Neural cell (in vitro differentiated cells): ENCODE data around the gene PAPSS2. TPM values are rescaled to one million over a fixed set of nuclear protein-coding genes. Genes with fewer than 3 reads are reported as not detected.

Experiments
- H2AFZ ChIP-seq: fragments of 200-600, 300-800 bp; sonication (generic), shearing (Covaris generic); 2 replicates; pipeline ENCODE4 v1.6.0; 2014; ENCODE audit warnings: low read depth, mild to moderate bottlenecking, antibody characterized with exemption, low read length, moderate library complexity
- H3F3A ChIP-seq: fragments of 200-600 bp; shearing (Covaris generic); 2 replicates; pipeline ENCODE4 v1.6.1; 2016; ENCODE audit warnings: mild to moderate bottlenecking, moderate library complexity, mixed read lengths, antibody characterized with exemption, low read length; ENCODE audit not compliant: insufficient read depth, poor library complexity, severe bottlenecking
- H3K27ac ChIP-seq: fragments of 200-600, 300-800 bp; sonication (generic), shearing (Covaris generic); 2 replicates; pipeline ENCODE4 v1.5.1; 2014; ENCODE audit warnings: mild to moderate bottlenecking, low read length, moderate library complexity
- H3K27me3 ChIP-seq: fragments of 300-800, 200-600 bp; sonication (generic), shearing (Covaris generic); 2 replicates; pipeline ENCODE4 v1.6.0; 2014; ENCODE audit warnings: mild to moderate bottlenecking, low read depth, low read length, moderate library complexity; ENCODE audit not compliant: insufficient read depth
- H3K36me3 ChIP-seq: fragments of 300-800, 200-600 bp; sonication (generic), shearing (Covaris generic); 2 replicates; pipeline ENCODE4 v1.5.1; 2014; ENCODE audit warnings: mild to moderate bottlenecking, antibody characterized with exemption, low read length, moderate library complexity; ENCODE audit not compliant: insufficient read depth
- H3K4me2 ChIP-seq: fragments of 300-800, 200-600 bp; sonication (generic), shearing (Covaris generic); 2 replicates; pipeline ENCODE4 v1.6.0; 2014; ENCODE audit warnings: mild to moderate bottlenecking, low read length
- H3K4me3 ChIP-seq: fragments of 300-800, 200-600 bp; sonication (generic), shearing (Covaris generic); 2 replicates; pipeline ENCODE4 v1.5.1; 2014; ENCODE audit warnings: mild to moderate bottlenecking, low read length, moderate library complexity
- H3K79me2 ChIP-seq: fragments of 200-600 bp; shearing (Covaris generic); replicated peaks from 2 replicates; pipeline ENCODE4 v1.6.0; 2014; ENCODE audit warnings: mild to moderate bottlenecking, low read length, moderate library complexity; ENCODE audit not compliant: insufficient read depth
- H3K9ac ChIP-seq: fragments of 300-800, 200-600 bp; sonication (generic), shearing (Covaris generic); 2 replicates; pipeline ENCODE4 v1.6.1; 2016; ENCODE audit warnings: mild to moderate bottlenecking, low read length, mixed read lengths
- H3K9me2 ChIP-seq: fragments of 200-600 bp; shearing (Covaris generic); 2 replicates; pipeline ENCODE4 v1.6.1; 2016; ENCODE audit warnings: mild to moderate bottlenecking, low read length, mixed read lengths; ENCODE audit not compliant: insufficient read depth
- H3K9me3 ChIP-seq: fragments of 200-600, 300-800 bp; sonication (generic), shearing (Covaris generic); 2 replicates; pipeline ENCODE4 v1.6.1; 2016; ENCODE audit warnings: mild to moderate bottlenecking, mixed run types, low read length, moderate library complexity, mixed read lengths
- H4K20me1 ChIP-seq: fragments of 200-600 bp; shearing (Covaris generic); 2 replicates; pipeline ENCODE4 v1.6.1; 2016; ENCODE audit warnings: mild to moderate bottlenecking, mixed run types; ENCODE audit not compliant: insufficient read depth
- CTCF ChIP-seq: fragments of 450-650 bp; IDR thresholded peaks from 2 replicates; pipeline ENCODE4 v1.5.1; 2014; ENCODE audit warnings: antibody characterized with exemption, mild to moderate bottlenecking, moderate library complexity; ENCODE audit not compliant: poor library complexity, severe bottlenecking
- EP300 ChIP-seq: fragments of 450-650 bp; conservative IDR thresholded peaks from 2 replicates; pipeline ENCODE4 v1.6.1; 2014; ENCODE audit warnings: antibody characterized with exemption, mild to moderate bottlenecking, moderate library complexity; ENCODE audit not compliant: poor library complexity, severe bottlenecking
- EZH2 ChIP-seq: fragments of 200-600, 300-800 bp; shearing (Covaris generic), sonication (generic); IDR thresholded peaks from 2 replicates; pipeline ENCODE4 v1.6.1; 2014; ENCODE audit warnings: antibody characterized with exemption, low read length, borderline replicate concordance, mild to moderate bottlenecking; ENCODE audit not compliant: insufficient read depth, poor library complexity, severe bottlenecking
- MXI1 ChIP-seq: fragments of 450-650 bp; conservative IDR thresholded peaks from 2 replicates; pipeline ENCODE4 v1.6.1; 2014; ENCODE audit warnings: antibody characterized with exemption, mild to moderate bottlenecking; ENCODE audit not compliant: poor library complexity, severe bottlenecking
- POLR2AphosphoS5 ChIP-seq: IDR thresholded peaks from 2 replicates; pipeline ENCODE4 v1.6.1; 2012
- RAD21 ChIP-seq: fragments of 450-650 bp; conservative IDR thresholded peaks from 2 replicates; pipeline ENCODE4 v1.6.1; 2014; ENCODE audit warnings: antibody characterized with exemption, mild to moderate bottlenecking, moderate library complexity
- REST ChIP-seq: IDR thresholded peaks from 2 replicates; pipeline ENCODE4 v1.6.1; 2012; ENCODE audit warnings: borderline replicate concordance
- SMC3 ChIP-seq: fragments of 450-650 bp; conservative IDR thresholded peaks from 2 replicates; pipeline ENCODE4 v1.6.1; 2014; ENCODE audit warnings: antibody characterized with exemption, mild to moderate bottlenecking, moderate library complexity; ENCODE audit not compliant: poor library complexity
- TAF1 ChIP-seq: IDR thresholded peaks from 2 replicates; pipeline ENCODE4 v1.6.1; 2012; ENCODE audit warnings: low read depth
- polyA plus RNA-seq: library from polyadenylated mRNA; depleted of rRNA; stranded (reverse); fragments of >200 nt; gene quantifications from 2 replicates; pipeline ENCODE4 v1.2.3, GENCODE V29; 2014

PAPSS2 gene
- polyA plus RNA-seq, 1 donor from 2014 or later, result 0.24 TPM

GRCh38 chr10:87761153-87761552, 101.5 kb downstream of the PAPSS2 start:
- H3K36me3 ChIP-seq, result peaks cover 5% of the 10 kb centered on the region
- H3K9me3 ChIP-seq, result no peaks in the 10 kb centered on the region
- no peak for TF ChIP-seq POLR2AphosphoS5
- no peak for TF ChIP-seq MXI1
- TF ChIP-seq EP300, result no peak
- TF ChIP-seq TAF1, result no peak
- no peak for TF ChIP-seq REST
- TF ChIP-seq SMC3, result no peak
- no peak for TF ChIP-seq CTCF
- no peak for TF ChIP-seq RAD21
- no peak for TF ChIP-seq EZH2
- no peaks in the 10 kb centered on the region for H3K9me2 ChIP-seq
- H3F3A ChIP-seq, result no peaks in the 10 kb centered on the region
- no peak overlapping the region for H3K9ac ChIP-seq
- no peak overlapping the region for H3K4me2 ChIP-seq
- H3K4me3 ChIP-seq, result no peak overlapping the region
- no peaks in the 10 kb centered on the region for H4K20me1 ChIP-seq
- no peak overlapping the region for H3K27ac ChIP-seq
- H3K27me3 ChIP-seq, result no peaks in the 10 kb centered on the region
- no peaks in the 10 kb centered on the region for H3K79me2 ChIP-seq
- H2AFZ ChIP-seq, result no peak overlapping the region

- Histone ChIP-seq H3K9ac (no peak overlapping the region), H3K4me3 (no peak overlapping the region), H3K79me2 (no peaks in the 10 kb centered on the region), H3F3A (no peaks in the 10 kb centered on the region), H3K4me2 (no peak overlapping the region), H3K27me3 (no peaks in the 10 kb centered on the region), H2AFZ (no peak overlapping the region), H3K9me3 (no peaks in the 10 kb centered on the region), H3K36me3 (peaks cover 7% of the 10 kb centered on the region), H3K9me2 (no peaks in the 10 kb centered on the region), H4K20me1 (no peaks in the 10 kb centered on the region), H3K27ac (no peak overlapping the region)
- TF ChIP-seq RAD21, result no peak
- no peak for TF ChIP-seq CTCF
- no peak for TF ChIP-seq REST
- TF ChIP-seq POLR2AphosphoS5, result no peak
- TF ChIP-seq SMC3, result no peak
- no peak for TF ChIP-seq EZH2
- no peak for TF ChIP-seq TAF1
- no peak for TF ChIP-seq MXI1
- TF ChIP-seq EP300, result no peak
Measured at GRCh38 chr10:87761892-87762291, 102.2 kb downstream of the PAPSS2 start.
